Bone marrow (tissue), 2 donors: ENCODE measurements around the gene TBC1D24.

Experiments used
- DNase-seq, 2 donors: peaks; one replicate each; lab custom pipeline; 2025; lab: John Stamatoyannopoulos, UW

TBC1D24 gene

GRCh38 chr16:2499454-2499853, 24.5 kb downstream of the TBC1D24 start:
- no peak for DNase-seq

- no peak for DNase-seq
These were observed 25.0 kb downstream of the TBC1D24 start for GRCh38 chr16:2499890-2500429.

DNA sequence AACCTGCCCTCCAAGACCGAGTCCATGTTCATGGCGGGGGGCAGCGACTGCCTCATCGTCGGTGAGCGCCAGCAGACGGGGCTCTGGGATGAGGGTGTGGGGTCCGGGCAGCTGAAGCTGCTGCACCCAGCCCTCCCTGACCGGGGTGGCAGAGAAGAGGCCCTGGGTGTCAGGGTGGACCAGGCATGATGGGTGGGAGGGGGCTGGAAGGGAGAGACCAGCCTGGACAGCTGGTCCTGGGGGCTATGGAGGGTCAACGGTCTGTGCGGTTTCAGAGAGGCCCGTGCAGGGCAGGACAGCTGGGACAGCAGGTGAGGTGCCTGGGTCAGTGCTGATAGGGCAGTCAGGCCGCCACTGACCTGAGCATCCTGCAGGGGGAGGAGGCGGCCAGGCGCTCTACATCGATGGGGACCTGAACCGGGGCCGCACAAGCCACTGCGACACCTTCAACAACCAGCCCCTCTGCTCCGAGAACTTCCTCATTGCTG, 25.5 kb downstream of the TBC1D24 start:
- DNase-seq, result no peak

- DNase-seq, result peak; percentile 57 to 61
These were observed 26.2 kb downstream of the TBC1D24 start for GRCh38 chr16:2500918-2501750.

- DNase-seq, result no peak
These were observed 27.3 kb downstream of the TBC1D24 start for GRCh38 chr16:2501946-2502895.

GRCh38 chr16:2505695-2506094, 30.8 kb downstream of the TBC1D24 start:
- no peak for DNase-seq

GRCh38 chr16:2507052-2507659, 32.2 kb downstream of the TBC1D24 start:
- DNase-seq, result peak in 1 of 2 donors; percentile 8

DNA sequence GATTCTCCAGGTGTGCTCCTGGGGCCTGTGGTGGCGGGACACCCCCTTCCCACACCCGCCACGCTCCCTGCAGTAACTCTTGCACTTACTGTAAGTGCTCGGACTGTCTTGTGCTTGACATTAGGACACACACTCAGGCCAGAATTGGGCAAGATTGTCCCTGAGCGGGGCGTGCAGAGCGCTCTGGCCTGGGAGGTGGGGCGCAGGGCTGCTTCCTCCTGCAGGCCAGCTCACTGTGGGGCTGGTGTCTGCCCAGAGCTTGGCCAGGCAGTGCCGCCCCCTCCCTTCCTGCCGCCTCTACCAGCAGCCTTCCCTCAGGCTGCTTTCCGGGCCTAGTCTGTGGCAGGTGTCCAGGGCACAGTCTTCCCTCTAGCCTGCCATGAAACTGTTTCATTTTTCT, 32.7 kb downstream of the TBC1D24 start:
- DNase-seq, result peak in 1 of 2 donors; percentile 41

- DNase-seq, result no peak
These were observed 33.9 kb downstream of the TBC1D24 start for GRCh38 chr16:2508722-2509400.

DNA sequence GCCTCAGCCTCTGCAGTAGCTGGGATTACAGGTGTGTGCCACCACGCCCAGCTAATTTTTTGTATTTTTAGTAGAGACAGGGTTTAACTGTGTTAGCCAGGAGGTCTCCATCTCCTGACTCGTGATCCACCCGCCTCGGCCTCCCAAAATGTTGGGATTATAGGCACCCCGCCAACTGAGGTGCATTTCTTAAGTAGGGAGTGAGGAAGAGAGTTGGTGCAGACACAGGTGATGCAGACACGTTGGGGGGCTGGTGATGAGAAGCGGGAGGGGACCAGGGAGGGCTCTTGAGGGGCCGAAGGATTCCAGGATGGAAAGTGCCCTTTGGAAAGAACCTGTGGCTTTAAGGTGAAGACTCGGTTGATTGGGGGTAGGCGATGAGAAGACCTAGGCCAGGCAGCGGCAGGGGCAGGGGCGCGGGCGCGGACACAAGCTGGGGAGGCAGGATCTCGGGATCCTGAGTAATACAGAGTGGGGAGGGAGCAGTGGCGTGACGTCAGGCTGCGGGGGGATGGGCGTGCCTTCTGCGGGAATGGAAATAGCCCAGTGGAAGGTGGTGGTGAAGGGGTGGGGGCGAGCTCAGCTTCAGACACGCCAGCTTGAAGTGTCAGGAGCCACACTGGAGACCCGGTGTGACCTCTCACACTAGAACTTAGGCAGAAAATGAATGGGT, 36.3 kb downstream of the TBC1D24 start:
- DNase-seq, result no peak

GRCh38 chr16:2511996-2512734, 37.2 kb downstream of the TBC1D24 start:
- no peak for DNase-seq

DNA sequence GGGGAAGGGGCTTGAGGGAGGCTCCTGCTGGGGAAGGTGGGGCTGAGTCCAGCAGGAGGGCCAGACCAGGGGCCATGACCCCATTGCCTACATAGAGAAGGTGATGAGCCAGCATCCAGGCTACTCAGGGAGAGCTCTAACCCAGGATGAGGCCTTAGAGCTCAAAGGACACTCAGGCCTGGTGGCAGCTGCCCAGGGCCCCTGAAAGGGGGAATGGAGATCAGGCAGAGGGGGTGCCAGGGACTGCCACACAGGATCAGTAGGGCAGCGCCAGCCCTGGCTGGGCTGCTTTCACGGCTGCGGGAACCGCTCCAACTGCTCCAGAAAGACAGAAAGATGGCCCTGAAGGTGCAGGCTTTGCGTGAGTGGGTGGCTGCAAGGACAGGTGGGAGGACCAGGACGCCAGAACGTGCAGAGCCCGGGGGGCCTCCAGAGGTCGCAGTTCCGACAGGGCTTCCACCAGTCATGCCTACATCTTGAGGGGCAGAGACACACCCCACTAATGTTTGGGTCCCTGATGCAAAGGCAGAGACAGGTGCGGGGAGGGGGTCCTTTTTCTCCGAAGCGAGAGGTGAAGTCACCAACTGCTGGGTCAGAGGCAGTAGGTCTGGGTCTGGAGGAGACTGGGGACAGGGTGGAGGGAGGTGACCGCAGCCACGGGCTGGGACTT, 37.9 kb downstream of the TBC1D24 start:
- DNase-seq, result no peak

GRCh38 chr16:2513405-2514332, 38.7 kb downstream of the TBC1D24 start, which contains the start of gene ATP6V0C:
Gene ATP6V0C, plus strand, starts transcription at chr16:2513952. Its CDS starts 152 bp downstream, at chr16:2514104.
- peak; percentile 61 to 88 for DNase-seq

- no peak for DNase-seq
These were observed 39.6 kb downstream of the TBC1D24 start for GRCh38 chr16:2514333-2515179.

- DNase-seq, result no peak
These were observed 40.4 kb downstream of the TBC1D24 start for GRCh38 chr16:2515180-2515851.

DNA sequence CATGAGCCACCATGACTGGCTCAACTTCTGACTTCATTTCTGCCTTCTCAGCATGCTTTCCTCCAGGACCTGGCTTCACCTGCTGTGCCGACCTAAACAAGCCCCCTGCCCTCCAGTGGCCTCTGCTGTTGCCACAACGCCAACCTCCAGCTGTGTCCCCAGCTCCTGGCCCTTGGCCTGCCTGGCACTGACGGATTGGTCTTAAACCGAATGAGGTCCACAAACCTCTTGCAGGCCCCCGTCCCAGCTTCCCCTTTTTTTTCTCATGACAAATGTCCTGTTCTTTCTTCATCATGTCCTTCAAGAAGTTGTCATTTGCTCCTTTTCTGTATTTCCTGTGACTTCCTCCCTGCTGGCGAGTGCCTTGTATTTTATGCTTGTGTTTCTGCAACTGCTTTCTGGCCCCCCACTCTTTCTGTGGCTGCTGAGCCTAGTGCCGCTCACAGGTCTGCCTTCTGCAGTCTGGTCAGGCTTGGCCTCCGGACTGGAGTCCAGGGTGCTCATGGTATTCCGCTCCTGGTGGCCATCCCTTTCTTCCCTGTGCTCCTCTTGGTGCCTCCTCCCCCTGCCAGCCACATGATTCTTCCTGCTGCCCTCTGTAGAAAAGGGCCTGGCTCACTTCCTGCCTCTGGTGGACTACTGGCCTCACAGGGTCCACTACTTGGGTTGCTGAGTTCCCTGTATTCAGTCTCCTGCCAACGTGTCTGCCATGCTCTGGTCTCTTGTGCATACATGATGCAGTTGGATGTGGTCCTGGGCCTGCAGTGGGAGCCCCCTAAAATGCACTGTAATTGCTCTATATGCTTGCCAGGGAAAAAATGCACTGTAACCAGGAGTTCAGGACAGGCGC, 41.7 kb downstream of the TBC1D24 start:
- peak; percentile 49 to 67 for DNase-seq
